Measurements from ENCODE around the gene REV1. TPM values are rescaled to one million over a fixed set of nuclear protein-coding genes. Genes with fewer than 3 reads are reported as not detected.

REV1 gene
- polyA plus RNA-seq, 1 donor = 44.0 TPM

DNA sequence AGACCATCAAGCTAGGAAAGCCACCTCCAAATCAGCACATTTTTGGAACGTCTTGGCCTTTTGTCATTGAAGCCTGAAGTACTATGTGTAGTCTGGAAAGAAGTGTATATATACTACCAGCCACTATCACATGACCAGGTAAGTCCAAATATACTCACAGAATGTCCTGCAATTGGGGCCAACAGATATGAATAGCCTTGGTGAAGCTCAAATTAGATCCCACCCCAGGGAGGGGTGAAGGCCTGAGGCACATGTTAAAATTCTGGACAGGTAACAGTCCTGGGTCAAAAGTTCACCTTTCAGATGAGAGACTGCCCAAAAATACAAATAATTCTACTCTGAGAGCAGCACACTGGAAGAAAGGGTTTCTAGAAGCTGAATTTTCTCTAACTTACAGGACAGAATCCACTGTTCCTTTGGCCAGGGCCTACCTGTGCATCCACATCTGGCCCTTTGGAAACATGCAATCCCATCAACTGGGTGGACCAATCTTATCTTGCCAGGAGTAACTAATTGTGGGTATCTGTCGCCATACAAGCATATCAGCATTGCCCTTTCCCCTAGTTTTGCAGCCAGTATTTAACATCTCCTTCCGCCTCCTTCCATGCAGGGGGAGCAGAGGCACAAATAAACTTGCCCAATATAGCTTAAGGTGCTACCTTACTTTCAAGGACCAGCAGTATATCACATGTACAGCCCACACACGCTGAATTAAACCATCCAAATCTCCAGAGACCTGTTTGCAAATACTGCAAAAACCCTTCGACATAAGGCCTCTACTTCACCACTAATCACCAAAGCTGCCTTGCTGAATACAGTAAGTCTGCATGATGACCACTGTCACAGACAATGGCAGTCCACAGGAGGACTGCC, 84.8 kb downstream of the REV1 start:
- H3K4me3 ChIP-seq (ENCODE audit: low read length) = no peak overlapping the region
- H3K4me1 ChIP-seq (ENCODE audit: control insufficient read depth, insufficient read depth, low read length) = peaks cover 14% of the 10 kb centered on the region
- no peak overlapping the region for H3K27ac ChIP-seq (ENCODE audit: low read length)
- no peaks in the 10 kb centered on the region for H3K9me3 ChIP-seq (ENCODE audit: control insufficient read depth, low read depth, low read length)
- peak in 1 of 2 donors; percentile 31 for DNase-seq
- no CpG with 5 or more reads among the region's 5 CpGs for WGBS (ENCODE audit: insufficient coverage, low lambda C conversion rate)
- no peaks in the 10 kb centered on the region for H3K27me3 ChIP-seq (ENCODE audit: control insufficient read depth, insufficient read depth, low read length)
- H3K36me3 ChIP-seq (ENCODE audit: control insufficient read depth, insufficient read depth, low read length) = peaks cover 64% of the 10 kb centered on the region

DNA sequence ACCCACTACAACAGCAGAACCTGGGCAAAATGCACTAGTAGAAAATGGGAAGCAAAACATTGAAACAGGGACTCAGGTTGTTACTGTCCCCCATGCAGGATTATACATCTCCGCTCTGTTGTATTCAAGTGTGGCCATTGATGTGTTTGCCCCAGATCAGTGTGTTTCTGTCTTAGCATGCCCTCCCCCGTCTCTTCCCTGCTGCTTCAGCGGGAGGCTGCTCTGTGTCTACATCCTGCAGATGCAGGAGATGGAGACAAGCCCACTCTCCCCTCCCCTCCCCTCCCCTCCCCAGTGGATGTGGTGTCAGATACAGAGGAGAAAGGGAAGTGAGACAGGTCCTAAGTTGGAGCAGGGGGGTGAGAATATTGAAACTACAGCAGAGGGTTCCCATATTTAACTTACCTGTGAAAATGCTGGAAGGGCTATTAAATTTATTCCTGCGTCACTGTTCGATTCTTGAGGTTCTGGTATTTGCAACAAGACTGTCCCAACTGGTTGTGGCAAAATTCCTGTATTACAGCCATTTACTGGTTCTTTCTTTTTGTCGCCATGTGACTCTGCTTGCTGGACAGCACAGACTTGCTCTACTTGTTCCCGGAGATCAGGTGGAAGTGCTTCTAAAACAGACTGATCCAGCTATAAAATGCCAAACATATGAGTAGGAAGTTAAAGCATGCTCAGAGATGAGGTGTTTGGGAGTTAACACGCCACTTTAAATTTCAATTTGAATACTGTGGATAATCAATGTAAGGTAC, 85.6 kb downstream of the REV1 start:
- WGBS (ENCODE audit: insufficient coverage, low lambda C conversion rate) = no CpG with 5 or more reads among the region's 8 CpGs
- Histone ChIP-seq H3K4me1 (ENCODE audit: control insufficient read depth, insufficient read depth, low read length) (peaks cover 14% of the 10 kb centered on the region), H3K9me3 (ENCODE audit: control insufficient read depth, low read depth, low read length) (no peaks in the 10 kb centered on the region), H3K4me3 (ENCODE audit: low read length) (no peak overlapping the region), H3K27ac (ENCODE audit: low read length) (peak overlapping the region; percentile 44), H3K27me3 (ENCODE audit: control insufficient read depth, insufficient read depth, low read length) (no peaks in the 10 kb centered on the region), H3K36me3 (ENCODE audit: control insufficient read depth, insufficient read depth, low read length) (peaks cover 65% of the 10 kb centered on the region)
- DNase-seq = peak in 1 of 2 donors; percentile 18

DNA sequence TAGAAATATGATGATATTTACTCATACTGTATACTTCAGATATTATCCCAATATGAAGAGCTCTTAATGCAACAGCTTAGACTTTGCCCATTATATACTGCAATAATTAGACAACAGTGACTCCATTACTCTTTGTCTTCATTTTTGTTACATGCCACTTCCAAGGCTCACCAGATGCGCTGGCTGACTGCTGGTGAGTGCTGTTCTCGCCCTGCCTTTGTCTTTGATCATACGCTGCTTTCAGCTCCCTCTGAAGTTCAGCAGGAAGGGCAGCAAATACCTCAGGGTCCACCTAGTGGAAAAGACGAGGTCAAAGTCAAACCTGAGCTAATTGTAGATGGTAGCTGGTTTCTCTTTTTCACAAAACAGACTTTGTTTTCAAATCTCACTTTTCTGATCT, 86.3 kb downstream of the REV1 start:
- Histone ChIP-seq H3K36me3 (ENCODE audit: control insufficient read depth, insufficient read depth, low read length) (peaks cover 68% of the 10 kb centered on the region), H3K4me3 (ENCODE audit: low read length) (no peak overlapping the region), H3K4me1 (ENCODE audit: control insufficient read depth, insufficient read depth, low read length) (peaks cover 14% of the 10 kb centered on the region), H3K9me3 (ENCODE audit: control insufficient read depth, low read depth, low read length) (no peaks in the 10 kb centered on the region), H3K27me3 (ENCODE audit: control insufficient read depth, insufficient read depth, low read length) (no peaks in the 10 kb centered on the region), H3K27ac (ENCODE audit: low read length) (peak overlapping the region; percentile 44)
- DNase-seq = peak; percentile 69 to 82
- no CpG with 5 or more reads among the region's 4 CpGs for WGBS (ENCODE audit: insufficient coverage, low lambda C conversion rate)

DNA sequence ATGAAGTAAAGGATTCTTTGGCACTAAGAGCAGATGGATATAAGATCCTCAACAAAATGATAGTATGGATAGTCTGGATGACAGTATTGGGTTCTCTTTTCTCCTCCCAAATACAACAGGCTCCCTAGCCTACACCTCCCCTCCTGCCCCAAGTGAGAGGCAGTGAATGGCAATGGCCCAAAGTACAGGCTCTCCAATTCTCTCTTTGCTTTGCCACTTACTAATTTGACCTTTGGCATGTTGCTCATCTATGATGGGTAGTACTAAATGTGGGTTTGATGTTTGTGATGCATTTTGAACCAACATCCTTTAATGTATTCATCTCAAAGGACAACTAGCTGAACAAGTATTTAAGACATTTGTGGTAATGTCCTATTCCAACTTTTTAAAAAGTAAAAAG, 86.7 kb downstream of the REV1 start:
- H3K4me3 ChIP-seq (ENCODE audit: low read length) = no peak overlapping the region
- peaks cover 14% of the 10 kb centered on the region for H3K4me1 ChIP-seq (ENCODE audit: control insufficient read depth, insufficient read depth, low read length)
- H3K9me3 ChIP-seq (ENCODE audit: control insufficient read depth, low read depth, low read length) = no peaks in the 10 kb centered on the region
- peaks cover 73% of the 10 kb centered on the region for H3K36me3 ChIP-seq (ENCODE audit: control insufficient read depth, insufficient read depth, low read length)
- H3K27me3 ChIP-seq (ENCODE audit: control insufficient read depth, insufficient read depth, low read length) = no peaks in the 10 kb centered on the region
- H3K27ac ChIP-seq (ENCODE audit: low read length) = no peak overlapping the region
- DNase-seq = no peak

DNA sequence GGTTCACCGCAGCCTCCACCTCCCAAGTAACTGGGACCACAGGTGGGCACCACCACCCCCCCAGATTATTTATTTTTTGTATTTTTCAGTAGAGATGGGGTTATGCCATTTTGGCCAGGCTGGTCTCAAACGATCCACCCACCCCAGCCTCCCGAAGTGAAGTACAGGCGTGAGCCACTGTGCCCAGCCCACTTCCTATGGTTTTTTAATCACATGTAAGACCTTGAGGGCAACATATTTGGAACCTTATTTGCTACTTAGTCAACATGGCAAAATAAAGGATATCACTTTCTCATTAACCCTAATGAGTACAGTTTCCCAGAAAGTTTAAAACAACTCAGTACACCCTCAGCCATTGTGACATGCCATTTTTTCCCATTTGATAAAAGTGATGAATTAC, 88.0 kb downstream of the REV1 start:
- H3K4me3 ChIP-seq (ENCODE audit: low read length) = no peak overlapping the region
- H3K4me1 ChIP-seq (ENCODE audit: control insufficient read depth, insufficient read depth, low read length) = peaks cover 14% of the 10 kb centered on the region
- no peak overlapping the region for H3K27ac ChIP-seq (ENCODE audit: low read length)
- WGBS (ENCODE audit: insufficient coverage, low lambda C conversion rate) = no CpG with 5 or more reads among the region's 4 CpGs
- peaks cover 81% of the 10 kb centered on the region for H3K36me3 ChIP-seq (ENCODE audit: control insufficient read depth, insufficient read depth, low read length)
- no peaks in the 10 kb centered on the region for H3K27me3 ChIP-seq (ENCODE audit: control insufficient read depth, insufficient read depth, low read length)
- DNase-seq = no peak
- no peaks in the 10 kb centered on the region for H3K9me3 ChIP-seq (ENCODE audit: control insufficient read depth, low read depth, low read length)

DNA sequence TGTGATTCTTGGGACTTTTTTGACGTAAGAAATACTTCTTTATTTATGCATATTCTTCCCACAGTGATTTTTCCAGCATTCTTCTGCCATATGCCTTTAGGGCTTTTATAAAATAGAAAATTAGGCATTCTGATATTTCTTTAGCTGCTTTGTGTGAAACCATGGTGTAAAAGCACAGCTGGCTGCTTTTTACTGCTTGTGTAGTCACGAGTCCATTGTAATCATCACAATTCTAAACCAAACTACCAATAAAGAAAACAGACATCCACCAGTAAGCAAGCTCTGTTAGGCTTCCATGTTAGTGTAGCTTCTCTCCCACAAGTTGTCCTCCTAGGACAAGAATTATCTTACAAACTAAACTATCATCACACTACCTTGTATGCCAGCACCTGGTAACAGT, 90.0 kb downstream of the REV1 start:
- H3K36me3 ChIP-seq (ENCODE audit: control insufficient read depth, insufficient read depth, low read length) = peaks cover 90% of the 10 kb centered on the region
- H3K27ac ChIP-seq (ENCODE audit: low read length) = no peak overlapping the region
- 100% methylated on average over 1 of the region's 2 CpGs for WGBS (ENCODE audit: insufficient coverage, low lambda C conversion rate)
- no peaks in the 10 kb centered on the region for H3K27me3 ChIP-seq (ENCODE audit: control insufficient read depth, insufficient read depth, low read length)
- no peak overlapping the region for H3K4me3 ChIP-seq (ENCODE audit: low read length)
- no peaks in the 10 kb centered on the region for H3K9me3 ChIP-seq (ENCODE audit: control insufficient read depth, low read depth, low read length)
- peaks cover 9% of the 10 kb centered on the region for H3K4me1 ChIP-seq (ENCODE audit: control insufficient read depth, insufficient read depth, low read length)
- DNase-seq = no peak

DNA sequence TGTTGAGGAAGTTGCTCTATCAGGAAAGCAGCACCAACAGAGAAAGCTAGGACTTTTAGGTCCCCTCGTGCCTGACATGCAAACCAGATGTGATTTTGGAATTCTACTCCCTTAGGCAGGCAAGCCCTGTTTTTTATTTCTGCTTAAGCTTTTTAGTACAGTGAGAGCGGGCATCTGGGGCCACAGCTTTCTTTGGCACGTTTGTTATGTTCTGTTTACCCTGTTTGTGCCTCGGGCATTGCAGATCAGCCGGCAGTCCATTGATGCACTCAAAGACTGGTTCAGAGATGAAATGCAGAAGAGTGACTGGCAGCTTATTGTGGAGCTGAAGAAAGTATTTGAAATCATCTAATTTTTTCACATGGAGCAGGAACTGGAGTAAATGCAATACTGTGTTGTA, 90.8 kb downstream of the REV1 start:
- no peaks in the 10 kb centered on the region for H3K9me3 ChIP-seq (ENCODE audit: control insufficient read depth, low read depth, low read length)
- WGBS (ENCODE audit: insufficient coverage, low lambda C conversion rate) = no CpG with 5 or more reads among the region's 5 CpGs
- H3K4me1 ChIP-seq (ENCODE audit: control insufficient read depth, insufficient read depth, low read length) = peaks cover 7% of the 10 kb centered on the region
- DNase-seq = no peak
- peaks cover 88% of the 10 kb centered on the region for H3K36me3 ChIP-seq (ENCODE audit: control insufficient read depth, insufficient read depth, low read length)
- H3K27me3 ChIP-seq (ENCODE audit: control insufficient read depth, insufficient read depth, low read length) = no peaks in the 10 kb centered on the region
- no peak overlapping the region for H3K27ac ChIP-seq (ENCODE audit: low read length)
- no peak overlapping the region for H3K4me3 ChIP-seq (ENCODE audit: low read length)

DNA sequence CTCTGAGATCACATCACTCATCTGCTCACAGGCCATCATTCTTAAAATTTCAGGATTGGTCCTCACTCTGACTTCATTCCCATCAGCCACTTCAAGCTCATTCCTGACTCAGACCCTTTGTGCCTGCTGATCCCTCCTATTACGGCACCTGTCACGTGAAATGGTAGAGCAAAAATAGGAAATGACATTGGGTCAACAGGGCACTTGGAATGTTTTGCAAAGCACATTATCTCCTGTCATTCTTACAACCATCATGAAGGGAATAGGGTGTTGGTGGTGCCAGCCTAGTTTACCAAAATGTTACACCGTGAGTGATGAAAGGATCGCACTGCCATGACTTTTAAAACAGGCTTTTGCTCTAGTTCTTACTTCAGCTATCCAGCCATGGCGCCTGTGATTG, 91.5 kb downstream of the REV1 start:
- Histone ChIP-seq H3K27me3 (ENCODE audit: control insufficient read depth, insufficient read depth, low read length) (no peaks in the 10 kb centered on the region), H3K36me3 (ENCODE audit: control insufficient read depth, insufficient read depth, low read length) (peaks cover 92% of the 10 kb centered on the region), H3K27ac (ENCODE audit: low read length) (no peak overlapping the region), H3K9me3 (ENCODE audit: control insufficient read depth, low read depth, low read length) (no peaks in the 10 kb centered on the region), H3K4me1 (ENCODE audit: control insufficient read depth, insufficient read depth, low read length) (no peaks in the 10 kb centered on the region), H3K4me3 (ENCODE audit: low read length) (no peak overlapping the region)
- WGBS (ENCODE audit: insufficient coverage, low lambda C conversion rate) = no CpG with 5 or more reads among the region's 5 CpGs
- DNase-seq = no peak

DNA sequence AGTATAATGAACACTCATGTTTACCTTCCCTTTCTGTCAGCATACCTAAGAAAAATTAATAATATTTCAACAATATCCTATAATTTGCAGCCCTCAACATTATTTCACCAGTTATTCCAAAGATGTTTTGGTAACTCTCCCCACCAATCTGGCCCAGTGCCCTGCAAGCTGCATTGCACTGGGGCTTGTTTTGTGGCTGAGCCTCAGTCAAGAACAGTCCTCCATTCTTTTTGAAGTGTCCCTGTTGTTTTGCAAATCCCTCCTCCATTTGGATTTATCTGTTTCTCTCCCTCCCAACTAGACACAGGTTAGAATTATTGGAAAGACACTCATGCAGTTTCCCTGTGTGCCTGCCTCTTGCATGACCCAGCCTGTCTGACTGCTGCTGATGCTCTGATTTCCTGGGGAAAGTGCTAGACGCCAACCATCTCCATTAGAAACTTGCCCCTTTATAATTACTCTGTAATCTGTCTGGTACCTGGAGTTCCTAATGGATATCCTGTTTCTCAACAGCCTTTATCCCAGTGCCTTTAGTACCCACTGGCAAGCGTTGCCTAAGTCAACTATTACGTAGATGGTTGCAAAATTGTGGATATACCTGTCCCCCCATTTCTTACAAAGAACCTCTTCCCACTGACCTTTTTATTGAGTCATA, 92.4 kb downstream of the REV1 start:
- Histone ChIP-seq H3K27ac (ENCODE audit: low read length) (no peak overlapping the region), H3K4me3 (ENCODE audit: low read length) (no peak overlapping the region), H3K4me1 (ENCODE audit: control insufficient read depth, insufficient read depth, low read length) (no peaks in the 10 kb centered on the region), H3K27me3 (ENCODE audit: control insufficient read depth, insufficient read depth, low read length) (no peaks in the 10 kb centered on the region), H3K36me3 (ENCODE audit: control insufficient read depth, insufficient read depth, low read length) (peaks cover 90% of the 10 kb centered on the region), H3K9me3 (ENCODE audit: control insufficient read depth, low read depth, low read length) (no peaks in the 10 kb centered on the region)
- 100% methylated on average over 1 of the region's 3 CpGs for WGBS (ENCODE audit: insufficient coverage, low lambda C conversion rate)
- no peak for DNase-seq

DNA sequence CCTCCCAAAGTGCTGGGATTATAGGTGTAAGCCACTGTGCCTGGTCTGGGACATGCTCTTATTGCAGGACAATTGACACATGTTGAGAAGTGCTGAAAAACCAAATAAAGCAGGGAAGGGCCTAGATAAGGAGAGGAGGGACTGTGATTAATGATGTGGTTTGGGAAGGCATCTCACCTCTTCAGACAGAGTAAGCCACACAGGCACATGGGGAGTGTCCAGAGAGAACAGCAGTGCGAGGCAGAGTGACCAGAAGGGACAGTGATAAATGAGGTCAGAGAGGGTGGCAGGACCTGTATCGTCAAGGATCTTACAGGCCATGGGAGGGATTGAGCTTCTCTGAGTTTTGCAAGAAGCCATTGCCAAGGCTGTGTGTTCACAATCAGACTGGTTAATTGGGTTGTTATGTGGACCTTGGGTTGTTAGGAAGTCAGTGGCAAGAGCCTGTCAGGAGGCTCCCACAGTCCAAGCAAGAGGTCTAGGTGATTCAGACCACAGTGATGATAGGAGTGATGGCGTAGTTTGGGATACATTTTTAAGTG, 94.2 kb downstream of the REV1 start:
- no peak overlapping the region for H3K4me3 ChIP-seq (ENCODE audit: low read length)
- H3K9me3 ChIP-seq (ENCODE audit: control insufficient read depth, low read depth, low read length) = no peaks in the 10 kb centered on the region
- WGBS (ENCODE audit: insufficient coverage, low lambda C conversion rate) = no CpG with 5 or more reads among the region's 3 CpGs
- H3K4me1 ChIP-seq (ENCODE audit: control insufficient read depth, insufficient read depth, low read length) = no peaks in the 10 kb centered on the region
- H3K27ac ChIP-seq (ENCODE audit: low read length) = no peak overlapping the region
- no peak for DNase-seq
- peaks cover 86% of the 10 kb centered on the region for H3K36me3 ChIP-seq (ENCODE audit: control insufficient read depth, insufficient read depth, low read length)
- H3K27me3 ChIP-seq (ENCODE audit: control insufficient read depth, insufficient read depth, low read length) = no peaks in the 10 kb centered on the region
